PFSK-1 (cell line): ENCODE results near the gene SLC19A1.

Source experiments
- FOXP2 ChIP-seq: optimal IDR thresholded peaks from 2 replicates; pipeline ENCODE3; 2011; ENCODE audit warnings: borderline replicate concordance, control low read depth, inconsistent platforms; ENCODE audit not compliant: insufficient read depth; ENCODE audit errors: extremely low read length, extremely low read depth
- POLR2AphosphoS5 ChIP-seq: IDR thresholded peaks from 2 replicates; pipeline ENCODE4 v1.6.1; 2012; ENCODE audit warnings: low read depth, mild to moderate bottlenecking, control low read depth, low read length, moderate library complexity
- REST ChIP-seq, 2 experiments: IDR thresholded peaks; 2 replicates each; pipeline versions ENCODE4 v1.6.1 to v1.8.0; 2011 to 2012; ENCODE audit warnings: low read depth in 2 of 2, low read length in 2 of 2, control low read depth in 1 of 2, inconsistent platforms in 1 of 2, mild to moderate bottlenecking in 1 of 2, moderate library complexity in 1 of 2; ENCODE audit not compliant: insufficient read depth in 1 of 2
- SIN3A ChIP-seq: IDR thresholded peaks from 2 replicates; pipeline ENCODE4 v1.6.1; 2012; ENCODE audit warnings: mild to moderate bottlenecking, low read length, moderate library complexity, borderline replicate concordance; ENCODE audit not compliant: insufficient read depth
- TAF1 ChIP-seq: IDR thresholded peaks from 2 replicates; pipeline ENCODE4 v1.6.1; 2012; ENCODE audit warnings: low read length, control low read depth, borderline replicate concordance; ENCODE audit not compliant: insufficient read depth

SLC19A1 gene

GRCh38 chr21:45507888-45508508 lies 34.2 kb downstream of the SLC19A1 start:
- TF ChIP-seq SIN3A = no peak
- 0 out of 2 replicates have a peak, but pooled peaks have one; percentile 9 for TF ChIP-seq POLR2AphosphoS5

- TF ChIP-seq REST (IDR thresholded peaks at IDR 0.05; ENCODE audit: insufficient read depth in 1 of 2, low read depth in 2 of 2, low read length in 2 of 2) (no peak), FOXP2 (no peak), TAF1 (no peak), POLR2AphosphoS5 (no peak), SIN3A (no peak)
Observed at GRCh38 chr21:45507523-45507875, 34.7 kb downstream of the SLC19A1 start.

- TF ChIP-seq TAF1 = no peak
- TF ChIP-seq REST (IDR thresholded peaks at IDR 0.05; ENCODE audit: insufficient read depth in 1 of 2, low read depth in 2 of 2, low read length in 2 of 2) = no peak
- no peak for TF ChIP-seq POLR2AphosphoS5
- TF ChIP-seq SIN3A = no peak
- TF ChIP-seq FOXP2 = no peak
Observed at GRCh38 chr21:45506836-45507522, 35.3 kb downstream of the SLC19A1 start.

GRCh38 chr21:45506241-45506817 lies 35.9 kb downstream of the SLC19A1 start:
- TF ChIP-seq FOXP2 = no peak
- TF ChIP-seq POLR2AphosphoS5 = no peak
- TF ChIP-seq SIN3A = no peak
- no peak for TF ChIP-seq TAF1
- no peak for TF ChIP-seq REST (IDR thresholded peaks at IDR 0.05; ENCODE audit: insufficient read depth in 1 of 2, low read depth in 2 of 2, low read length in 2 of 2)

- TF ChIP-seq POLR2AphosphoS5 (no peak), TAF1 (no peak), SIN3A (no peak), FOXP2 (no peak), REST (IDR thresholded peaks at IDR 0.05; ENCODE audit: insufficient read depth in 1 of 2, low read depth in 2 of 2, low read length in 2 of 2) (no peak)
Observed at GRCh38 chr21:45505416-45506021, 36.7 kb downstream of the SLC19A1 start.
